GM23338 (cell line): ENCODE data around the gene HARBI1. TPM values are rescaled to one million over a fixed set of nuclear protein-coding genes. Genes with fewer than 3 reads are reported as not detected.

Source experiments
- ATAC-seq: fragments of 200-7000 bp; cut with Tn5 transposase; 3 replicates; pipeline ENCODE4 v1.9.1; 2020
- DNase-seq: peaks from one replicate; pipeline ENCODE4 v3.0.0-alpha.2; 2015; ENCODE audit warnings: low spot score
- H2AFZ ChIP-seq: fragments of 200-600 bp; sonication (generic); 2 replicates; pipeline ENCODE4 v1.8.0; 2016; ENCODE audit warnings: antibody characterized with exemption, mild to moderate bottlenecking, moderate library complexity
- H3F3A ChIP-seq: fragments of 200-600 bp; sonication (generic); replicated peaks from 2 replicates; pipeline ENCODE4 v1.8.0; 2017; ENCODE audit warnings: antibody characterized with exemption, mixed run types, low read depth
- H3K27ac ChIP-seq: fragments of 200-600 bp; sonication (generic); 2 replicates; pipeline ENCODE4 v1.6.1; 2016; ENCODE audit warnings: low read depth
- H3K27me3 ChIP-seq: fragments of 200-600 bp; sonication (generic); 2 replicates; pipeline ENCODE4 v1.8.0; 2016; ENCODE audit warnings: mild to moderate bottlenecking, mixed run types, moderate library complexity; ENCODE audit not compliant: insufficient read depth
- H3K36me3 ChIP-seq: fragments of 200-600 bp; sonication (generic); 2 replicates; pipeline ENCODE4 v1.8.0; 2016; ENCODE audit warnings: mild to moderate bottlenecking; ENCODE audit not compliant: insufficient read depth
- H3K4me1 ChIP-seq: fragments of 200-600 bp; sonication (generic); 2 replicates; pipeline ENCODE4 v1.8.0; 2016; ENCODE audit warnings: mild to moderate bottlenecking, moderate library complexity; ENCODE audit not compliant: insufficient read depth
- H3K4me2 ChIP-seq: fragments of 200-600 bp; sonication (generic); 2 replicates; pipeline ENCODE4 v1.7.1; 2017; ENCODE audit warnings: mixed run types
- H3K4me3 ChIP-seq: fragments of 200-600 bp; sonication (generic); 2 replicates; pipeline ENCODE4 v1.6.1; 2016; ENCODE audit warnings: mixed run types
- H3K79me2 ChIP-seq: fragments of 200-600 bp; sonication (generic); replicated peaks from 2 replicates; pipeline ENCODE4 v1.8.0; 2017; ENCODE audit warnings: mild to moderate bottlenecking; ENCODE audit not compliant: insufficient read depth
- H3K9me2 ChIP-seq: fragments of 200-600 bp; sonication (generic); 2 replicates; pipeline ENCODE4 v1.8.0; 2017; ENCODE audit not compliant: insufficient read depth
- H4K20me1 ChIP-seq: fragments of 200-600 bp; sonication (generic); replicated peaks from 2 replicates; pipeline ENCODE4 v1.8.0; 2017; ENCODE audit warnings: mild to moderate bottlenecking; ENCODE audit not compliant: insufficient read depth
- H3K27ac Mint-ChIP-seq: 2 replicates; pipeline ENCODE4 v1.8.0; 2020; ENCODE audit warnings: inconsistent platforms, mild to moderate bottlenecking, moderate library complexity, mixed read lengths
- H3K27me3 Mint-ChIP-seq: 3 replicates; pipeline ENCODE4 v1.8.0; 2022; ENCODE audit warnings: low read depth, mild to moderate bottlenecking, moderate library complexity, mixed read lengths, inconsistent platforms; ENCODE audit not compliant: insufficient read depth, poor library complexity
- H3K36me3 Mint-ChIP-seq: 3 replicates; pipeline ENCODE4 v1.8.0; 2021; ENCODE audit warnings: low read depth, mild to moderate bottlenecking, inconsistent platforms, moderate library complexity, mixed read lengths
- H3K4me1 Mint-ChIP-seq: 3 replicates; pipeline ENCODE4 v1.8.0; 2020; ENCODE audit warnings: mild to moderate bottlenecking, inconsistent platforms, mixed read lengths
- H3K4me3 Mint-ChIP-seq: 3 replicates; pipeline ENCODE4 v1.8.0; 2021; ENCODE audit warnings: moderate library complexity, mild to moderate bottlenecking, inconsistent platforms, mixed read lengths
- H3K9me3 Mint-ChIP-seq: 3 replicates; pipeline ENCODE4 v1.8.0; 2020; ENCODE audit warnings: moderate library complexity, mild to moderate bottlenecking, inconsistent platforms, mixed read lengths
- CREB1 ChIP-seq: fragments of 250-450 bp; sonication (Bioruptor Pico); IDR thresholded peaks from 2 replicates; pipeline ENCODE4 v1.5.0; 2020; ENCODE audit warnings: low read depth, mild to moderate bottlenecking, moderate library complexity
- ETS1 ChIP-seq: IDR thresholded peaks from 2 replicates; pipeline ENCODE4 v1.6.1; 2016; ENCODE audit warnings: antibody characterized with exemption
- EZH2 ChIP-seq: fragments of 200-600 bp; sonication (generic); IDR thresholded peaks from one replicate; pipeline ENCODE4 v1.8.0; 2017; ENCODE audit warnings: antibody characterized with exemption, mild to moderate bottlenecking, low read depth; ENCODE audit not compliant: unreplicated experiment
- EZH2phosphoT487 ChIP-seq: fragments of 200-600 bp; sonication (generic); IDR thresholded peaks from one replicate; pipeline ENCODE4 v1.8.1; 2018; ENCODE audit warnings: antibody characterized with exemption; ENCODE audit not compliant: unreplicated experiment
- JUNB ChIP-seq: IDR thresholded peaks from one replicate; pipeline ENCODE4 v1.6.1; 2016; ENCODE audit warnings: antibody characterized with exemption; ENCODE audit not compliant: unreplicated experiment
- NANOG ChIP-seq: IDR thresholded peaks from 2 replicates; pipeline ENCODE4 v1.6.1; 2016; ENCODE audit warnings: antibody characterized with exemption, borderline replicate concordance
- POLR2AphosphoS5 ChIP-seq: IDR thresholded peaks from 2 replicates; pipeline ENCODE4 v1.6.1; 2016; ENCODE audit warnings: antibody characterized with exemption, low read depth
- REST ChIP-seq: IDR thresholded peaks from one replicate; pipeline ENCODE4 v1.6.1; 2018; ENCODE audit warnings: antibody characterized with exemption; ENCODE audit not compliant: unreplicated experiment
- STAT1 ChIP-seq: IDR thresholded peaks from one replicate; pipeline ENCODE4 v1.6.1; 2016; ENCODE audit warnings: antibody characterized with exemption; ENCODE audit not compliant: unreplicated experiment
- ZNF114 ChIP-seq: fragments of 250-450 bp; sonication (Bioruptor Pico); IDR thresholded peaks from 2 replicates; pipeline ENCODE4 v1.5.0; 2020; ENCODE audit warnings: mild to moderate bottlenecking, moderate library complexity
- polyA plus RNA-seq: library from polyadenylated mRNA; unstranded; fragments of >200 nt; fragmentation: Nextera tagmentation; extraction: Ambion mirVana; gene quantifications from 2 replicates; pipeline ENCODE4 v1.2.1, GENCODE V29; 2016
- total RNA-seq: library from RNA; depleted of rRNA; stranded (reverse); fragments of >200 nt; shearing (Covaris generic); gene quantifications from 2 replicates; pipeline ENCODE4 v1.2.3, GENCODE V29; 2014
- TF ChIP-seq, protein P1 (sequence below), 2 experiments: fragments of 200-600 bp in 1 of 2; sonication (generic) in 1 of 2; conservative IDR thresholded peaks; 2 replicates each; pipeline versions ENCODE4 v1.5.1 to v1.6.1; 2016 to 2017; ENCODE audit warnings: antibody characterized with exemption in 2 of 2, low read depth in 2 of 2, mild to moderate bottlenecking in 2 of 2, moderate library complexity in 1 of 2

HARBI1 gene
- total and polyA plus RNA-seq, 2 experiments from 2014 or later, result 4.2 to 6.5 TPM

DNA sequence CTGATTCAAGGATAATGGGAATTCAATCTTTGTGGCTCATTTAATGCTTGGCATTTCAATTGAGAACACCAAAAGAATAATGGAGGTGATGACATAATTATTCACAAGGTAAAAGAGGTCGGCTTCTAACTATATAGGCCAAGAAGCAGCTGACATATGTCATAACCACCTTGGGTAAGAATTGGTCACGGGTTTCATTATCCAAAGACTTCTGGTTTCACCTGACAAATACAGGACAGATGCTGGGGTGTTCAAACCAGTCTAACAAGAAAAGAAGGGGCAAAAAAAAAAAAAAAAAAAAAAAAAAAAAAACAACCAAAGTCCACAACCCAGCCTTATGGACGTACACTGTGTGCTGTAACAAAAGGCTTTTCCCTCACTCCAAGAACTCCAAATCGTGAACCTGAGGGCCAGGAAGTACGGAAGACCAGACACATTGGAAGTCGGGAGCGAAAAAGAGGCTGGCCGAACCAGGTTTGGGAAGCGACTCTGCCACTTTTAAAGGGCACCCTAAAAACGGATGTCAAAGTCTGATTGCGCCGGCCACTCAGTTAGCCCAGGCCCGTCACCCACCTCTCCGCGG lies 385 bp downstream of the HARBI1 start (continued):
- TF ChIP-seq, protein P1, sequence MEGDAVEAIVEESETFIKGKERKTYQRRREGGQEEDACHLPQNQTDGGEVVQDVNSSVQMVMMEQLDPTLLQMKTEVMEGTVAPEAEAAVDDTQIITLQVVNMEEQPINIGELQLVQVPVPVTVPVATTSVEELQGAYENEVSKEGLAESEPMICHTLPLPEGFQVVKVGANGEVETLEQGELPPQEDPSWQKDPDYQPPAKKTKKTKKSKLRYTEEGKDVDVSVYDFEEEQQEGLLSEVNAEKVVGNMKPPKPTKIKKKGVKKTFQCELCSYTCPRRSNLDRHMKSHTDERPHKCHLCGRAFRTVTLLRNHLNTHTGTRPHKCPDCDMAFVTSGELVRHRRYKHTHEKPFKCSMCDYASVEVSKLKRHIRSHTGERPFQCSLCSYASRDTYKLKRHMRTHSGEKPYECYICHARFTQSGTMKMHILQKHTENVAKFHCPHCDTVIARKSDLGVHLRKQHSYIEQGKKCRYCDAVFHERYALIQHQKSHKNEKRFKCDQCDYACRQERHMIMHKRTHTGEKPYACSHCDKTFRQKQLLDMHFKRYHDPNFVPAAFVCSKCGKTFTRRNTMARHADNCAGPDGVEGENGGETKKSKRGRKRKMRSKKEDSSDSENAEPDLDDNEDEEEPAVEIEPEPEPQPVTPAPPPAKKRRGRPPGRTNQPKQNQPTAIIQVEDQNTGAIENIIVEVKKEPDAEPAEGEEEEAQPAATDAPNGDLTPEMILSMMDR (conservative IDR thresholded peaks at IDR 0.05; ENCODE audit: low read depth in 2 of 2), result no peak
- TF ChIP-seq JUNB (no peak), REST (no peak)

GRCh38 chr11:46615756-46616155 lies 1.3 kb downstream of the HARBI1 start:
- DNase-seq (no peak), ATAC-seq (no peak)
- Mint-ChIP-seq H3K27me3 (peaks cover 6% of the 10 kb centered on the region), H3K4me3 (peak overlapping the region; percentile 93), H3K27ac (no peak overlapping the region), H3K4me1 (peaks cover 15% of the 10 kb centered on the region), H3K9me3 (no peaks in the 10 kb centered on the region), H3K36me3 (peaks cover 3% of the 10 kb centered on the region; the same call in 2 of the 3 replicates)
- Histone ChIP-seq H3K4me2 (no peak overlapping the region; the same call in 1 of the 2 replicates), H2AFZ (no peak overlapping the region), H3K27ac (no peak overlapping the region), H4K20me1 (no peaks in the 10 kb centered on the region), H3K79me2 (peaks cover 31% of the 10 kb centered on the region), H3F3A (peaks cover 15% of the 10 kb centered on the region; the same call in 1 of the 2 replicates), H3K36me3 (0 out of 2 replicates have a peak, but pooled peaks cover under 1% of the 10 kb centered on the region), H3K9me2 (no peaks in the 10 kb centered on the region), H3K4me1 (peaks cover 11% of the 10 kb centered on the region), H3K27me3 (no peaks in the 10 kb centered on the region), H3K4me3 (no peak overlapping the region)
- TF ChIP-seq ETS1, result no peak
- no peak for TF ChIP-seq EZH2phosphoT487
- TF ChIP-seq NANOG, result no peak
- TF ChIP-seq STAT1, result no peak
- TF ChIP-seq, protein P1 (conservative IDR thresholded peaks at IDR 0.05; ENCODE audit: low read depth in 2 of 2), result no peak
- no peak for TF ChIP-seq REST
- TF ChIP-seq POLR2AphosphoS5, result no peak
- TF ChIP-seq ZNF114 (CRISPR knock-in tag), result no peak
- TF ChIP-seq EZH2, result no peak
- no peak for TF ChIP-seq JUNB
- TF ChIP-seq CREB1 (CRISPR knock-in tag), result no peak
